WTC11 (cell line): ENCODE results near the gene TNFRSF11A. TPM values are rescaled to one million over a fixed set of nuclear protein-coding genes. Genes with fewer than 3 reads are reported as not detected.

ENCODE experiments used
- ATAC-seq: fragments of 200-7000 bp; cut with Tn5 transposase; 2 replicates; pipeline ENCODE4 v1.10.0; 2021; ENCODE audit warnings: mild to moderate bottlenecking, moderate library complexity
- CTCF ChIA-PET: fragments of 300-600 bp; sonication (Branson Sonifier 250); formaldehyde crosslinking; loops from one replicate; lab custom pipeline; 2021; ENCODE audit warnings: antibody characterized with exemption; lab: Charles Lee
- POLR2A ChIA-PET: fragments of 350-600 bp; sonication (Branson Sonifier 250); formaldehyde crosslinking; loops from one replicate; lab custom pipeline; 2021; ENCODE audit warnings: antibody characterized with exemption; lab: Charles Lee
- DNase-seq: peaks from one replicate; pipeline ENCODE4 v3.0.0; 2021; ENCODE audit warnings: low spot score
- H3K27ac Mint-ChIP-seq: 2 replicates; pipeline ENCODE4 v1.8.0; 2021; ENCODE audit warnings: mixed read lengths
- H3K27me3 Mint-ChIP-seq: 2 replicates; pipeline ENCODE4 v1.8.0; 2021; ENCODE audit warnings: low read depth, mild to moderate bottlenecking, moderate library complexity, mixed read lengths
- H3K36me3 Mint-ChIP-seq: 2 replicates; pipeline ENCODE4 v1.8.0; 2021; ENCODE audit warnings: mixed read lengths
- H3K4me1 Mint-ChIP-seq: 2 replicates; pipeline ENCODE4 v1.8.0; 2022; ENCODE audit warnings: mixed read lengths
- H3K4me3 Mint-ChIP-seq: 2 replicates; pipeline ENCODE4 v1.8.0; 2021; ENCODE audit warnings: mild to moderate bottlenecking, moderate library complexity, mixed read lengths
- H3K9me3 Mint-ChIP-seq: 2 replicates; pipeline ENCODE4 v1.8.0; 2021; ENCODE audit warnings: mixed read lengths
- ATF3 ChIP-seq: sonication (generic); formaldehyde crosslinking; conservative IDR thresholded peaks from 2 replicates; pipeline ENCODE4 v1.8.1; 2022; ENCODE audit warnings: mild to moderate bottlenecking, missing genetic modification reagents
- CDX4 ChIP-seq: fragments of 250-450 bp; sonication (Bioruptor Pico); IDR thresholded peaks from 2 replicates; pipeline ENCODE4 v1.9.0; 2021; ENCODE audit warnings: moderate library complexity, mild to moderate bottlenecking, inconsistent platforms, borderline replicate concordance
- ETV6 ChIP-seq: sonication (generic); formaldehyde crosslinking; IDR thresholded peaks from 2 replicates; pipeline ENCODE4 v1.8.1; 2022; ENCODE audit warnings: mild to moderate bottlenecking, missing genetic modification reagents
- GTF2I ChIP-seq: fragments of 250-450 bp; sonication (Bioruptor Pico); conservative IDR thresholded peaks from 2 replicates; pipeline ENCODE4 v1.4.0; 2021; ENCODE audit warnings: mild to moderate bottlenecking
- HMGA2 ChIP-seq: fragments of 250-450 bp; sonication (Bioruptor Pico); IDR thresholded peaks from 2 replicates; pipeline ENCODE4 v1.4.0; 2021; ENCODE audit warnings: mild to moderate bottlenecking, moderate library complexity
- NR2C2 ChIP-seq: sonication (generic); formaldehyde crosslinking; IDR thresholded peaks from 2 replicates; pipeline ENCODE4 v1.8.0; 2022; ENCODE audit warnings: mild to moderate bottlenecking, missing genetic modification reagents
- OVOL2 ChIP-seq: fragments of 250-450 bp; sonication (Bioruptor Pico); IDR thresholded peaks from 2 replicates; pipeline ENCODE4 v1.9.0; 2021; ENCODE audit warnings: mild to moderate bottlenecking, borderline replicate concordance
- SMAD3 ChIP-seq: sonication (generic); formaldehyde crosslinking; IDR thresholded peaks from 2 replicates; pipeline ENCODE4 v1.8.0; 2022; ENCODE audit warnings: missing genetic modification reagents, mild to moderate bottlenecking, borderline replicate concordance
- SOX15 ChIP-seq: fragments of 250-450 bp; sonication (Bioruptor Pico); IDR thresholded peaks from 2 replicates; pipeline ENCODE4 v1.9.0; 2021; ENCODE audit warnings: mild to moderate bottlenecking
- TCF7 ChIP-seq: sonication (generic); formaldehyde crosslinking; IDR thresholded peaks from 2 replicates; pipeline ENCODE4 v1.8.0; 2022; ENCODE audit warnings: mild to moderate bottlenecking, low read depth, missing genetic modification reagents, moderate library complexity
- TEAD1 ChIP-seq: sonication (generic); formaldehyde crosslinking; IDR thresholded peaks from 2 replicates; pipeline ENCODE4 v1.8.0; 2022; ENCODE audit warnings: mild to moderate bottlenecking, missing genetic modification reagents
- ZNF121 ChIP-seq: sonication (generic); formaldehyde crosslinking; IDR thresholded peaks from 2 replicates; pipeline ENCODE4 v1.8.0; 2023; ENCODE audit warnings: missing genetic modification reagents
- total RNA-seq: library from RNA; stranded (reverse); gene quantifications from 3 replicates; pipeline ENCODE4 v1.2.3, GENCODE V29; 2021
- TF ChIP-seq, protein P1 (sequence below): sonication (generic); formaldehyde crosslinking; IDR thresholded peaks from 2 replicates; pipeline ENCODE4 v1.8.1; 2023; ENCODE audit warnings: mild to moderate bottlenecking, missing genetic modification reagents, borderline replicate concordance
- TF ChIP-seq, protein P2 (sequence below): sonication (generic); formaldehyde crosslinking; IDR thresholded peaks from 2 replicates; pipeline ENCODE4 v1.8.1; 2022; ENCODE audit warnings: low read depth, missing genetic modification reagents, borderline replicate concordance
- TF ChIP-seq, protein P3 (sequence below): fragments of 250-450 bp; sonication (Bioruptor Pico); IDR thresholded peaks from 2 replicates; pipeline ENCODE4 v2.1.2; 2022; ENCODE audit warnings: mild to moderate bottlenecking, moderate library complexity
- TF ChIP-seq, protein P4 (sequence below): fragments of 250-450 bp; sonication (Bioruptor Pico); IDR thresholded peaks from 2 replicates; pipeline ENCODE4 v1.9.0; 2021; ENCODE audit warnings: mild to moderate bottlenecking, borderline replicate concordance
- TF ChIP-seq, protein P5 (sequence below): sonication (generic); formaldehyde crosslinking; IDR thresholded peaks from 2 replicates; pipeline ENCODE4 v1.8.0; 2022; ENCODE audit warnings: mild to moderate bottlenecking, missing genetic modification reagents
- TF ChIP-seq, protein P6 (sequence below): sonication (generic); formaldehyde crosslinking; IDR thresholded peaks from 2 replicates; pipeline ENCODE4 v1.8.0; 2022; ENCODE audit warnings: mild to moderate bottlenecking, missing genetic modification reagents
- TF ChIP-seq, protein P7 (sequence below): sonication (generic); formaldehyde crosslinking; IDR thresholded peaks from 2 replicates; pipeline ENCODE4 v1.8.1; 2022; ENCODE audit warnings: low read depth, mild to moderate bottlenecking, moderate library complexity, missing genetic modification reagents, borderline replicate concordance

Gene TNFRSF11A
- total RNA-seq, 1 experiment from 2014 or later, result 4.9 TPM

GRCh38 chr18:62338446-62339105 lies 13.5 kb downstream of the TNFRSF11A start:
- H3K27ac Mint-ChIP-seq, result no peak overlapping the region
- H3K4me3 Mint-ChIP-seq, result peak overlapping the region; percentile 56
- no peaks in the 10 kb centered on the region for H3K9me3 Mint-ChIP-seq
- H3K36me3 Mint-ChIP-seq, result no peaks in the 10 kb centered on the region
- DNase-seq (no peak), ATAC-seq (peak; percentile 51)
- peaks cover 38% of the 10 kb centered on the region for H3K4me1 Mint-ChIP-seq
- ChIA-PET CTCF (interaction anchor here (1.0 to 1.4 kb wide), 3 partner anchors 8 to 28 kb away, joined by 3 to 5 read pairs (median 4); partner anchors contain the start of gene TNFRSF11A), POLR2A (no interaction called here)
- H3K27me3 Mint-ChIP-seq, result no peaks in the 10 kb centered on the region; the same call in none of the 2 replicates
- TF ChIP-seq, protein P1, sequence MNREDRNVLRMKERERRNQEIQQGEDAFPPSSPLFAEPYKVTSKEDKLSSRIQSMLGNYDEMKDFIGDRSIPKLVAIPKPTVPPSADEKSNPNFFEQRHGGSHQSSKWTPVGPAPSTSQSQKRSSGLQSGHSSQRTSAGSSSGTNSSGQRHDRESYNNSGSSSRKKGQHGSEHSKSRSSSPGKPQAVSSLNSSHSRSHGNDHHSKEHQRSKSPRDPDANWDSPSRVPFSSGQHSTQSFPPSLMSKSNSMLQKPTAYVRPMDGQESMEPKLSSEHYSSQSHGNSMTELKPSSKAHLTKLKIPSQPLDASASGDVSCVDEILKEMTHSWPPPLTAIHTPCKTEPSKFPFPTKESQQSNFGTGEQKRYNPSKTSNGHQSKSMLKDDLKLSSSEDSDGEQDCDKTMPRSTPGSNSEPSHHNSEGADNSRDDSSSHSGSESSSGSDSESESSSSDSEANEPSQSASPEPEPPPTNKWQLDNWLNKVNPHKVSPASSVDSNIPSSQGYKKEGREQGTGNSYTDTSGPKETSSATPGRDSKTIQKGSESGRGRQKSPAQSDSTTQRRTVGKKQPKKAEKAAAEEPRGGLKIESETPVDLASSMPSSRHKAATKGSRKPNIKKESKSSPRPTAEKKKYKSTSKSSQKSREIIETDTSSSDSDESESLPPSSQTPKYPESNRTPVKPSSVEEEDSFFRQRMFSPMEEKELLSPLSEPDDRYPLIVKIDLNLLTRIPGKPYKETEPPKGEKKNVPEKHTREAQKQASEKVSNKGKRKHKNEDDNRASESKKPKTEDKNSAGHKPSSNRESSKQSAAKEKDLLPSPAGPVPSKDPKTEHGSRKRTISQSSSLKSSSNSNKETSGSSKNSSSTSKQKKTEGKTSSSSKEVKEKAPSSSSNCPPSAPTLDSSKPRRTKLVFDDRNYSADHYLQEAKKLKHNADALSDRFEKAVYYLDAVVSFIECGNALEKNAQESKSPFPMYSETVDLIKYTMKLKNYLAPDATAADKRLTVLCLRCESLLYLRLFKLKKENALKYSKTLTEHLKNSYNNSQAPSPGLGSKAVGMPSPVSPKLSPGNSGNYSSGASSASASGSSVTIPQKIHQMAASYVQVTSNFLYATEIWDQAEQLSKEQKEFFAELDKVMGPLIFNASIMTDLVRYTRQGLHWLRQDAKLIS (CRISPR knock-in tag), result no peak
- TF ChIP-seq ATF3 (CRISPR knock-in tag), result no peak
- no peak for TF ChIP-seq SMAD3 (CRISPR knock-in tag)
- TF ChIP-seq CDX4 (CRISPR knock-in tag), result no peak
- TF ChIP-seq, protein P2, sequence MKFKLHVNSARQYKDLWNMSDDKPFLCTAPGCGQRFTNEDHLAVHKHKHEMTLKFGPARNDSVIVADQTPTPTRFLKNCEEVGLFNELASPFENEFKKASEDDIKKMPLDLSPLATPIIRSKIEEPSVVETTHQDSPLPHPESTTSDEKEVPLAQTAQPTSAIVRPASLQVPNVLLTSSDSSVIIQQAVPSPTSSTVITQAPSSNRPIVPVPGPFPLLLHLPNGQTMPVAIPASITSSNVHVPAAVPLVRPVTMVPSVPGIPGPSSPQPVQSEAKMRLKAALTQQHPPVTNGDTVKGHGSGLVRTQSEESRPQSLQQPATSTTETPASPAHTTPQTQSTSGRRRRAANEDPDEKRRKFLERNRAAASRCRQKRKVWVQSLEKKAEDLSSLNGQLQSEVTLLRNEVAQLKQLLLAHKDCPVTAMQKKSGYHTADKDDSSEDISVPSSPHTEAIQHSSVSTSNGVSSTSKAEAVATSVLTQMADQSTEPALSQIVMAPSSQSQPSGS (CRISPR knock-in tag), result no peak
- TF ChIP-seq, protein P3, sequence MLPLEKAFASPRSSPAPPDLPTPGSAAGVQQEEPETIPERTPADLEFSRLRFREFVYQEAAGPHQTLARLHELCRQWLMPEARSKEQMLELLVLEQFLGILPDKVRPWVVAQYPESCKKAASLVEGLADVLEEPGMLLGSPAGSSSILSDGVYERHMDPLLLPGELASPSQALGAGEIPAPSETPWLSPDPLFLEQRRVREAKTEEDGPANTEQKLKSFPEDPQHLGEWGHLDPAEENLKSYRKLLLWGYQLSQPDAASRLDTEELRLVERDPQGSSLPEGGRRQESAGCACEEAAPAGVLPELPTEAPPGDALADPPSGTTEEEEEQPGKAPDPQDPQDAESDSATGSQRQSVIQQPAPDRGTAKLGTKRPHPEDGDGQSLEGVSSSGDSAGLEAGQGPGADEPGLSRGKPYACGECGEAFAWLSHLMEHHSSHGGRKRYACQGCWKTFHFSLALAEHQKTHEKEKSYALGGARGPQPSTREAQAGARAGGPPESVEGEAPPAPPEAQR (CRISPR knock-in tag), result no peak
- TF ChIP-seq, protein P4, sequence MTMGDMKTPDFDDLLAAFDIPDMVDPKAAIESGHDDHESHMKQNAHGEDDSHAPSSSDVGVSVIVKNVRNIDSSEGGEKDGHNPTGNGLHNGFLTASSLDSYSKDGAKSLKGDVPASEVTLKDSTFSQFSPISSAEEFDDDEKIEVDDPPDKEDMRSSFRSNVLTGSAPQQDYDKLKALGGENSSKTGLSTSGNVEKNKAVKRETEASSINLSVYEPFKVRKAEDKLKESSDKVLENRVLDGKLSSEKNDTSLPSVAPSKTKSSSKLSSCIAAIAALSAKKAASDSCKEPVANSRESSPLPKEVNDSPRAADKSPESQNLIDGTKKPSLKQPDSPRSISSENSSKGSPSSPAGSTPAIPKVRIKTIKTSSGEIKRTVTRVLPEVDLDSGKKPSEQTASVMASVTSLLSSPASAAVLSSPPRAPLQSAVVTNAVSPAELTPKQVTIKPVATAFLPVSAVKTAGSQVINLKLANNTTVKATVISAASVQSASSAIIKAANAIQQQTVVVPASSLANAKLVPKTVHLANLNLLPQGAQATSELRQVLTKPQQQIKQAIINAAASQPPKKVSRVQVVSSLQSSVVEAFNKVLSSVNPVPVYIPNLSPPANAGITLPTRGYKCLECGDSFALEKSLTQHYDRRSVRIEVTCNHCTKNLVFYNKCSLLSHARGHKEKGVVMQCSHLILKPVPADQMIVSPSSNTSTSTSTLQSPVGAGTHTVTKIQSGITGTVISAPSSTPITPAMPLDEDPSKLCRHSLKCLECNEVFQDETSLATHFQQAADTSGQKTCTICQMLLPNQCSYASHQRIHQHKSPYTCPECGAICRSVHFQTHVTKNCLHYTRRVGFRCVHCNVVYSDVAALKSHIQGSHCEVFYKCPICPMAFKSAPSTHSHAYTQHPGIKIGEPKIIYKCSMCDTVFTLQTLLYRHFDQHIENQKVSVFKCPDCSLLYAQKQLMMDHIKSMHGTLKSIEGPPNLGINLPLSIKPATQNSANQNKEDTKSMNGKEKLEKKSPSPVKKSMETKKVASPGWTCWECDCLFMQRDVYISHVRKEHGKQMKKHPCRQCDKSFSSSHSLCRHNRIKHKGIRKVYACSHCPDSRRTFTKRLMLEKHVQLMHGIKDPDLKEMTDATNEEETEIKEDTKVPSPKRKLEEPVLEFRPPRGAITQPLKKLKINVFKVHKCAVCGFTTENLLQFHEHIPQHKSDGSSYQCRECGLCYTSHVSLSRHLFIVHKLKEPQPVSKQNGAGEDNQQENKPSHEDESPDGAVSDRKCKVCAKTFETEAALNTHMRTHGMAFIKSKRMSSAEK (CRISPR knock-in tag), result no peak
- no peak for TF ChIP-seq OVOL2
- TF ChIP-seq TCF7 (CRISPR knock-in tag), result no peak
- TF ChIP-seq, protein P5, sequence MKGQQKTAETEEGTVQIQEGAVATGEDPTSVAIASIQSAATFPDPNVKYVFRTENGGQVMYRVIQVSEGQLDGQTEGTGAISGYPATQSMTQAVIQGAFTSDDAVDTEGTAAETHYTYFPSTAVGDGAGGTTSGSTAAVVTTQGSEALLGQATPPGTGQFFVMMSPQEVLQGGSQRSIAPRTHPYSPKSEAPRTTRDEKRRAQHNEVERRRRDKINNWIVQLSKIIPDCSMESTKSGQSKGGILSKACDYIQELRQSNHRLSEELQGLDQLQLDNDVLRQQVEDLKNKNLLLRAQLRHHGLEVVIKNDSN, result no peak
- no peak for TF ChIP-seq ETV6 (CRISPR knock-in tag)
- TF ChIP-seq, protein P6, sequence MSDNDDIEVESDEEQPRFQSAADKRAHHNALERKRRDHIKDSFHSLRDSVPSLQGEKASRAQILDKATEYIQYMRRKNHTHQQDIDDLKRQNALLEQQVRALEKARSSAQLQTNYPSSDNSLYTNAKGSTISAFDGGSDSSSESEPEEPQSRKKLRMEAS (CRISPR knock-in tag), result no peak
- TF ChIP-seq, protein P7, sequence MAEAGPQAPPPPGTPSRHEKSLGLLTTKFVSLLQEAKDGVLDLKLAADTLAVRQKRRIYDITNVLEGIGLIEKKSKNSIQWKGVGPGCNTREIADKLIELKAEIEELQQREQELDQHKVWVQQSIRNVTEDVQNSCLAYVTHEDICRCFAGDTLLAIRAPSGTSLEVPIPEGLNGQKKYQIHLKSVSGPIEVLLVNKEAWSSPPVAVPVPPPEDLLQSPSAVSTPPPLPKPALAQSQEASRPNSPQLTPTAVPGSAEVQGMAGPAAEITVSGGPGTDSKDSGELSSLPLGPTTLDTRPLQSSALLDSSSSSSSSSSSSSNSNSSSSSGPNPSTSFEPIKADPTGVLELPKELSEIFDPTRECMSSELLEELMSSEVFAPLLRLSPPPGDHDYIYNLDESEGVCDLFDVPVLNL, result no peak
- TF ChIP-seq GTF2I (CRISPR knock-in tag), result no peak
- no peak for TF ChIP-seq SOX15
- no peak for TF ChIP-seq ZNF121
- no peak; the same call in 1 of the 2 replicates for TF ChIP-seq TEAD1 (CRISPR knock-in tag)
- no peak for TF ChIP-seq NR2C2 (CRISPR knock-in tag)
- no peak for TF ChIP-seq HMGA2 (CRISPR knock-in tag)
